ENCODE data around the gene NACC1.

DNA sequence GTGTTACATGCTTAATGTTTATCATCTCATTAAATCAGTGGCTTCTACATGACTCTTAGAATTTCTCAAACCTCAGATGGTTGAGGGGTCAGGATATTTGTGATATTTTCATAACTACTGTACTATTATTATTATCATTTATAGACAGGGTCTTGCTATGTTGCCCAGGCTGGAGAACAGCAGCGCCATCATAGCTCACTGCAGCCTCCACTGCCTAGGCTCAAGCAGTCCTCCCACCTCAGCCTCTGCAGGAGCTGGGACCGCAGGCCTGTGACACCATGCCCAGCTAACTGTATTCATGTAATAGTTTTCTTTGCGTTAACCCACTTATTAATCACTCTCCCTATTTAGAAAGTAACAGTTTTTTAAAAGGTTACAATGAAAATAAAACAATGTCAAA is 41.6 kb downstream of the NACC1 start:
- TF ChIP-seq CTCF (IDR thresholded peaks at IDR 0.05; ENCODE audit: insufficient read depth, low read length) (no peak), GABPA (IDR thresholded peaks at IDR 0.05; ENCODE audit: low read depth) (no peak), POLR2AphosphoS5 (IDR thresholded peaks at IDR 0.05; ENCODE audit: low read depth) (no peak), SPI1 (IDR thresholded peaks at IDR 0.05; ENCODE audit: borderline replicate concordance, low read depth) (no peak)
- TF ChIP-seq, protein P1, sequence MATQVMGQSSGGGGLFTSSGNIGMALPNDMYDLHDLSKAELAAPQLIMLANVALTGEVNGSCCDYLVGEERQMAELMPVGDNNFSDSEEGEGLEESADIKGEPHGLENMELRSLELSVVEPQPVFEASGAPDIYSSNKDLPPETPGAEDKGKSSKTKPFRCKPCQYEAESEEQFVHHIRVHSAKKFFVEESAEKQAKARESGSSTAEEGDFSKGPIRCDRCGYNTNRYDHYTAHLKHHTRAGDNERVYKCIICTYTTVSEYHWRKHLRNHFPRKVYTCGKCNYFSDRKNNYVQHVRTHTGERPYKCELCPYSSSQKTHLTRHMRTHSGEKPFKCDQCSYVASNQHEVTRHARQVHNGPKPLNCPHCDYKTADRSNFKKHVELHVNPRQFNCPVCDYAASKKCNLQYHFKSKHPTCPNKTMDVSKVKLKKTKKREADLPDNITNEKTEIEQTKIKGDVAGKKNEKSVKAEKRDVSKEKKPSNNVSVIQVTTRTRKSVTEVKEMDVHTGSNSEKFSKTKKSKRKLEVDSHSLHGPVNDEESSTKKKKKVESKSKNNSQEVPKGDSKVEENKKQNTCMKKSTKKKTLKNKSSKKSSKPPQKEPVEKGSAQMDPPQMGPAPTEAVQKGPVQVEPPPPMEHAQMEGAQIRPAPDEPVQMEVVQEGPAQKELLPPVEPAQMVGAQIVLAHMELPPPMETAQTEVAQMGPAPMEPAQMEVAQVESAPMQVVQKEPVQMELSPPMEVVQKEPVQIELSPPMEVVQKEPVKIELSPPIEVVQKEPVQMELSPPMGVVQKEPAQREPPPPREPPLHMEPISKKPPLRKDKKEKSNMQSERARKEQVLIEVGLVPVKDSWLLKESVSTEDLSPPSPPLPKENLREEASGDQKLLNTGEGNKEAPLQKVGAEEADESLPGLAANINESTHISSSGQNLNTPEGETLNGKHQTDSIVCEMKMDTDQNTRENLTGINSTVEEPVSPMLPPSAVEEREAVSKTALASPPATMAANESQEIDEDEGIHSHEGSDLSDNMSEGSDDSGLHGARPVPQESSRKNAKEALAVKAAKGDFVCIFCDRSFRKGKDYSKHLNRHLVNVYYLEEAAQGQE (IDR thresholded peaks at IDR 0.05; ENCODE audit: insufficient replicate concordance, low read depth), result no peak
